Suprapubic skin (tissue), 4 donors: ENCODE data around the gene MACO1. TPM values are rescaled to one million over a fixed set of nuclear protein-coding genes. Genes with fewer than 3 reads are reported as not detected.
"Not testable (repeated sequence)": the region's sequence is repeated elsewhere in the genome, so short reads cannot be mapped to it uniquely, and the experiment has no call there.

Experiments used
- DNase-seq, 2 donors: peaks; one replicate each; pipeline ENCODE4 v3.0.0-alpha.2; 2019; ENCODE audit warnings: low spot score in 2 of 2
- H3K27ac ChIP-seq: fragments of 200-600 bp; sonication (generic); one replicate; pipeline ENCODE4 v1.5.1; 2019
- H3K27me3 ChIP-seq: fragments of 200-600 bp; sonication (generic); one replicate; pipeline ENCODE4 v1.5.1; 2019
- H3K36me3 ChIP-seq: fragments of 200-600 bp; sonication (generic); one replicate; pipeline ENCODE4 v1.5.1; 2019
- H3K4me1 ChIP-seq: fragments of 200-600 bp; sonication (generic); one replicate; pipeline ENCODE4 v1.5.1; 2019
- H3K4me3 ChIP-seq: fragments of 200-600 bp; sonication (generic); one replicate; pipeline ENCODE4 v1.5.1; 2019; ENCODE audit warnings: mild to moderate bottlenecking
- H3K9me3 ChIP-seq: fragments of 200-600 bp; sonication (generic); one replicate; pipeline ENCODE4 v1.5.1; 2019
- EP300 ChIP-seq: sonication (generic); formaldehyde crosslinking; IDR thresholded peaks from one replicate; pipeline ENCODE4 v1.6.1; 2017; ENCODE audit warnings: antibody characterized with exemption
- POLR2A ChIP-seq, 2 donors: fragments of 450-650 bp; IDR thresholded peaks; one replicate each; pipeline ENCODE4 v1.6.1; 2017; ENCODE audit warnings: antibody characterized with exemption in 2 of 2, mild to moderate bottlenecking in 2 of 2, moderate library complexity in 2 of 2
- POLR2AphosphoS5 ChIP-seq, 3 donors: sonication (generic); formaldehyde crosslinking; IDR thresholded peaks; one replicate each; pipeline ENCODE4 v1.6.1; 2017; ENCODE audit warnings: antibody characterized with exemption in 3 of 3
- WGBS: methylation state at CpG from one replicate; pipeline ENCODE4 v1.1.5; 2018; 5-methylcytosine and 5-hydroxymethylcytosine counted together
- total RNA-seq, 4 donors: library from RNA; depleted of rRNA; stranded (reverse); fragments of >200 nt; gene quantifications; one replicate each; pipeline ENCODE4 v1.1.0, GENCODE V29; 2016
- TF ChIP-seq, protein P1 (sequence below), 2 donors: fragments of 200-600 bp in 1 of 2; fragments of 450-650 bp in 1 of 2; sonication (generic) in 1 of 2; IDR thresholded peaks; one replicate each; pipeline ENCODE4 v1.5.1; 2016 to 2019; ENCODE audit warnings: antibody characterized with exemption in 2 of 2, mild to moderate bottlenecking in 1 of 2, moderate library complexity in 1 of 2

MACO1 gene
- total RNA-seq, 4 donors from 2014 or later: 13.2 to 22.0 (median 16.0) TPM

GRCh38 chr1:25439287-25439686, 8.6 kb downstream of the MACO1 start:
- 96% methylated on average over 6 of the region's 6 CpGs for WGBS
- DNase-seq: no peak
- Histone ChIP-seq H3K36me3 (no peaks in the 10 kb centered on the region), H3K27ac (no peak overlapping the region), H3K4me3 (no peak overlapping the region), H3K27me3 (no peaks in the 10 kb centered on the region), H3K4me1 (peaks cover 27% of the 10 kb centered on the region), H3K9me3 (no peaks in the 10 kb centered on the region)
- TF ChIP-seq POLR2A (IDR thresholded peaks at IDR 0.05) (no peak), POLR2AphosphoS5 (IDR thresholded peaks at IDR 0.05) (no peak), EP300 (no peak)
- TF ChIP-seq, protein P1, sequence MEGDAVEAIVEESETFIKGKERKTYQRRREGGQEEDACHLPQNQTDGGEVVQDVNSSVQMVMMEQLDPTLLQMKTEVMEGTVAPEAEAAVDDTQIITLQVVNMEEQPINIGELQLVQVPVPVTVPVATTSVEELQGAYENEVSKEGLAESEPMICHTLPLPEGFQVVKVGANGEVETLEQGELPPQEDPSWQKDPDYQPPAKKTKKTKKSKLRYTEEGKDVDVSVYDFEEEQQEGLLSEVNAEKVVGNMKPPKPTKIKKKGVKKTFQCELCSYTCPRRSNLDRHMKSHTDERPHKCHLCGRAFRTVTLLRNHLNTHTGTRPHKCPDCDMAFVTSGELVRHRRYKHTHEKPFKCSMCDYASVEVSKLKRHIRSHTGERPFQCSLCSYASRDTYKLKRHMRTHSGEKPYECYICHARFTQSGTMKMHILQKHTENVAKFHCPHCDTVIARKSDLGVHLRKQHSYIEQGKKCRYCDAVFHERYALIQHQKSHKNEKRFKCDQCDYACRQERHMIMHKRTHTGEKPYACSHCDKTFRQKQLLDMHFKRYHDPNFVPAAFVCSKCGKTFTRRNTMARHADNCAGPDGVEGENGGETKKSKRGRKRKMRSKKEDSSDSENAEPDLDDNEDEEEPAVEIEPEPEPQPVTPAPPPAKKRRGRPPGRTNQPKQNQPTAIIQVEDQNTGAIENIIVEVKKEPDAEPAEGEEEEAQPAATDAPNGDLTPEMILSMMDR (IDR thresholded peaks at IDR 0.05): no peak

DNA sequence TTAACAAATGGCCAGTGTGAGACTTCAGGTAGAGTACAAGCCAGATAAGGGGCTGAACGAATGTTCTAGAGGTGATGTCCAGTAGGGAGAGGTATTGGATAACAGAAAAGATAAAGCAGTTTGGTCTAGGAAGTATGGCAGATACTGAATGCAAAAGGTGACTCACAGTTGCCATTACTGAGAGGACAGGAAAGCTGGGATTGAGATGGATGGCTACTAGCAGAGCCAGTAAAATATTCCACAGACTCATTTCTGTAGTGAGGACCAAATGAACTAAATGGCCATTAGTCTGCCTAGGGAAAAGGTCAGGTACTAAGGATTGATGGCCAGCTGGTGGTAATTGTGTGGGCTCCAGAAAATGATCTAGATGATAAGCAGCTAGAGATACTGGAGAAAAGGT, 11.5 kb downstream of the MACO1 start:
- Histone ChIP-seq H3K9me3 (no peaks in the 10 kb centered on the region), H3K27ac (no peak overlapping the region), H3K4me1 (peaks cover 10% of the 10 kb centered on the region), H3K27me3 (no peaks in the 10 kb centered on the region), H3K4me3 (no peak overlapping the region), H3K36me3 (no peaks in the 10 kb centered on the region)
- 71% methylated on average over 1 of the region's 1 CpG for WGBS
- TF ChIP-seq, protein P1 (IDR thresholded peaks at IDR 0.05): no peak
- TF ChIP-seq POLR2A (IDR thresholded peaks at IDR 0.05) (no peak), POLR2AphosphoS5 (IDR thresholded peaks at IDR 0.05) (no peak), EP300 (no peak)
- no peak for DNase-seq

- no peaks in the 10 kb centered on the region for H3K27me3 ChIP-seq
- 60% methylated on average over 4 of the region's 4 CpGs for WGBS
Observed at GRCh38 chr1:25443030-25443699, 12.5 kb downstream of the MACO1 start.

GRCh38 chr1:25444604-25445003, 13.9 kb downstream of the MACO1 start:
- H3K27me3 ChIP-seq, H3K4me1 ChIP-seq, H3K9me3 ChIP-seq, DNase-seq, H3K36me3 ChIP-seq, H3K27ac ChIP-seq, H3K4me3 ChIP-seq: not testable (repeated sequence)
- WGBS: 91% methylated on average over 5 of the region's 5 CpGs

More at GRCh38 chr1:25443030-25443699, 12.5 kb downstream of the MACO1 start:
- Histone ChIP-seq H3K36me3 (peaks cover 5% of the 10 kb centered on the region), H3K27ac (no peak overlapping the region), H3K9me3 (no peaks in the 10 kb centered on the region), H3K4me1 (peaks cover 10% of the 10 kb centered on the region), H3K4me3 (no peak overlapping the region)
- no peak for DNase-seq
- TF ChIP-seq POLR2A (IDR thresholded peaks at IDR 0.05) (no peak), EP300 (no peak), POLR2AphosphoS5 (IDR thresholded peaks at IDR 0.05) (no peak)
- TF ChIP-seq, protein P1 (IDR thresholded peaks at IDR 0.05): no peak

- H3K36me3 ChIP-seq: peaks cover 7% of the 10 kb centered on the region
- 72% methylated on average over 2 of the region's 2 CpGs for WGBS
- H3K27ac ChIP-seq: no peak overlapping the region
- H3K4me1 ChIP-seq: peaks cover 10% of the 10 kb centered on the region
- no peak overlapping the region for H3K4me3 ChIP-seq
- no peaks in the 10 kb centered on the region for H3K9me3 ChIP-seq
- H3K27me3 ChIP-seq: no peaks in the 10 kb centered on the region
- DNase-seq: no peak
- no peak for TF ChIP-seq POLR2AphosphoS5 (IDR thresholded peaks at IDR 0.05)
- TF ChIP-seq POLR2A (IDR thresholded peaks at IDR 0.05): no peak
- TF ChIP-seq, protein P1 (IDR thresholded peaks at IDR 0.05): no peak
- TF ChIP-seq EP300: no peak
Observed at GRCh38 chr1:25445993-25446538, 15.4 kb downstream of the MACO1 start.
